NOMO-1 (cell line): Measurements from ENCODE around the gene C1orf53.

Source experiments
- DNase-seq, 2 experiments: peaks; one replicate each; lab custom pipeline; 2025; ENCODE audit not compliant: unreplicated experiment in 2 of 2; lab: John Stamatoyannopoulos, UW

C1orf53 gene

GRCh38 chr1:197954718-197955418 lies 52.4 kb downstream of the C1orf53 start:
- peak in 1 of 2 experiments; percentile 20 for DNase-seq

GRCh38 chr1:197955486-197956394 lies 53.3 kb downstream of the C1orf53 start:
- no peak for DNase-seq
